Hematopoietic multipotent progenitor cell treated with erythropoietin and hydrocortisone succinate and interleukin-3 and kit ligand, for 6 days (in vitro differentiated cells): Measurements from ENCODE around the gene NFE2L1.
"Not testable (repeated sequence)": the region's sequence is repeated elsewhere in the genome, so short reads cannot be mapped to it uniquely, and the experiment has no call there.

Experiments used
- DNase-seq: peaks from one replicate; pipeline ENCODE4 v3.0.0-alpha.2; 2015

Gene NFE2L1

GRCh38 chr17:48048384-48049126, 396 bp downstream of the NFE2L1 start:
- peak; percentile 92 for DNase-seq

- DNase-seq: no peak
Measured at GRCh38 chr17:48051283-48051682, 3.1 kb downstream of the NFE2L1 start.

GRCh38 chr17:48051706-48052486, 3.7 kb downstream of the NFE2L1 start:
- DNase-seq: peak; percentile 96

DNA sequence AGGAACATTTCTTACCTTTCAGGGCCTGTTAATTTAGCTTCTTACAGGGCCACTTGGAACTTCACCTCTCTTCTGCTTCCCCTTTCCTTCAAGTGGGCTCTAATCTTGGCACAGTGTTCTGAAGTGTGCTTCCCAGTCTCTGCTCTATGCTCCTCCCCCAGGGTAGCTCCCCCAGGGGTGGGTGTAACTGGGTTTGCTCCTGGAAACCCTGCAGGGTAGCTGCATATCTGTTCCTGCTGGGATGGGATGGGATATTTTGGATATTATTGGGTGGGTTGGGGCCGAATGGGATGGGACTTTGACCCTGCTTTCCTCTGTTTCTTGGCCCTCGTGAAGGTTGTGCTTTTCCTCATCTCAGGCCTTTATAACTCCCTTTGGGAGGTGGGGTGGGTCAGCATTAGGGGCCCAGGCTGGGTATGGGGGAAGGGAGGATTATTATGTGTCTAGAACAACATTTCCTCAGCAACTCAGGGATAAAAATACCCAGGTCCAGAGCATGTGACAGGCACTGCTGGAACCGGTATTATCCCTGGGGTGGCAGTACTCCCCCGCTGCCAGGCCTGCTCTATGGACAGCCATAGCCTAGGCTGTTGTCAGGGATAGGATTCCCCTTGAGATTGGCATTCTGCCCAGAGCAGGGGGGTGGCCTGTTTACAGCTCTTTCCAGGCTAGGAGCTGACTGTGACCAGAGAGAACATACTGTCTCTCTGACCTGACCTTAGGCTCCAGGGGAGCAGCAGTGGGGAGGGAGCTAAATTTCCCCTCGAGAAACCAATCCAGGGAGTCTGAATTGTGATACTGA, 5.0 kb downstream of the NFE2L1 start:
- DNase-seq: peak; percentile 63

GRCh38 chr17:48053758-48054237, 5.6 kb downstream of the NFE2L1 start:
- no peak for DNase-seq

GRCh38 chr17:48054238-48055185, 6.4 kb downstream of the NFE2L1 start:
- DNase-seq: no peak

DNA sequence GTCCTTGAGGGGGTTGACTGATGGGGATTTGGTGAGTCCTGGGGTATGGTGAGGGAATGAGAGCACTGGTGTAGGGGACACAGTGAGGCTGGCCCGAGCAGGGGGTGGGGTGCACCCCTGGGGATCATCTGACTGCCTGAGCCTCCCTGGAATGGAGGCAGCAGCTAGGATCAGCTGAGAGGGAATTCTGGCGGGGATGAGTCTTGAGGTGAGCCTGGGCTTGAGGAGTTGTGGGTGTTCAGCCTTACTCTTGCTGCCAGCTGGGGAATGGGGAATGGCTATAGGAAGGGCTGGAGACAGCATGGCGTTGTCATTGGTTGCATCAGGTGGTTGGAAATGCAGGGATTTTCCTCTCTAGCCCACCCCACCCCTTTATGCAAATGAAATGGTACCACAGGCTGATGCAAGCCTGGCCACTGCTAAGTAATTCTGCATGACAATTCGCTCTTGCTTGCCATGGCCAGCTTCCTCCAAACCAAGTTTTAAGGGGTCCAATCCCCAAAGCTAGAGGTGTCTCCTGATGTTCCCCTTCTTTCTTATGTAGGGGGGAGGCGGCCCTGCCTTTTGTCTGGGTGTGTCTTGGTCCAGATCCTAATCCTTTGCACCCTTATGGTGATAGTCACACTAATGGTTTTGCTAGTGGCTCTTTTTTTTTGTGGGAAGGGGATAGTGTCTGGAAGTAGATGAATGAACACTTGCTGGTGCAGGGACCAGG, 7.5 kb downstream of the NFE2L1 start:
- DNase-seq: no peak

- no peak for DNase-seq
Measured at GRCh38 chr17:48056246-48056745, 8.1 kb downstream of the NFE2L1 start.

DNA sequence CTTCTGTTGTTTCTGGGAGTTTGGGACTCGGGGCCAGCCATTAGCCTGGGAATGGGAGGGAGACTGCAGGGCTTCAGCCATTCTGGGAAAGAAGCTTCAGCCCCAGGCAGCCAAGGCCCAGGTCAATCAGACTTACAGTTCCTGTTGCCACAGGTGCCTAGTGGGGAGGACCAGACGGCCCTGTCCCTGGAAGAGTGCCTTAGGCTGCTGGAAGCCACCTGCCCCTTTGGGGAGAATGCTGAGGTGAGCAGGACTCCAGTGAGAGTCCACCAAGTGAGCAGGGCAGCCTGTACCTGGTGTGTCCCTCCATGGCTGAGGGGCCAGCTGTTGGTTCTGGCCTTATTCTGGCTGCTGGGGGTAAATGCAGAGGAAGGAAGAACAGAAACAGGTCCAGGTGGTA, 8.7 kb downstream of the NFE2L1 start:
- no peak for DNase-seq

- no peak for DNase-seq
Measured at GRCh38 chr17:48057626-48058025, 9.5 kb downstream of the NFE2L1 start.

- DNase-seq: no peak
Measured at GRCh38 chr17:48058393-48059124, 10.4 kb downstream of the NFE2L1 start.

DNA sequence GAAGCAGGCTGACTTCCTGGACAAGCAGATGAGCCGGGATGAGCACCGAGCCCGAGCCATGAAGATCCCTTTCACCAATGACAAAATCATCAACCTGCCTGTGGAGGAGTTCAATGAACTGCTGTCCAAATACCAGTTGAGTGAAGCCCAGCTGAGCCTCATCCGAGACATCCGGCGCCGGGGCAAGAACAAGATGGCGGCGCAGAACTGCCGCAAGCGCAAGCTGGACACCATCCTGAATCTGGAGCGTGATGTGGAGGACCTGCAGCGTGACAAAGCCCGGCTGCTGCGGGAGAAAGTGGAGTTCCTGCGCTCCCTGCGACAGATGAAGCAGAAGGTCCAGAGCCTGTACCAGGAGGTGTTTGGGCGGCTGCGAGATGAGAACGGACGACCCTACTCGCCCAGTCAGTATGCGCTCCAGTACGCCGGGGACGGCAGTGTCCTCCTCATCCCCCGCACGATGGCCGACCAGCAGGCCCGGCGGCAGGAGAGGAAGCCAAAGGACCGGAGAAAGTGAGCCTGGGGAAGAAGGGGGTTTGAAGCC, 11.0 kb downstream of the NFE2L1 start:
- no peak for DNase-seq

DNA sequence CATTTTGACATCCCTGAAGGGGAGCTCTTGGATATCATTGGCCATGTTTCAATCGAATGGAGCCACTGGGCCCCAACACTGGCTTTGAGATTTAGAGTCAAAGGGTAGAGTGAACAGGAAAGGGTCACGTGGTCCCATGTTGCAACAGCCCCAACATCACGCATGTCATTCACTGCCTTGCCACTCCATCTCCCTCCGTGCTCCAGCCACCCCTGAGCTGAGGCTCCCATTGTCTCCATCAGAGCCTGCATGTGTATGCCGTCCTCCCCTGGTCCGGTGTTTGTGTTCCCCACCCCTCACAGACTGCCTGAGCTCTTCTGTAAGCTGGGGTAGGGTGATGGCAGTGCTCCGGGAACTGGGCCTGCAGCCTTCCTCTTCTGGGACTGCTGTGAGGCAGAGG, 12.1 kb downstream of the NFE2L1 start:
- no peak for DNase-seq

DNA sequence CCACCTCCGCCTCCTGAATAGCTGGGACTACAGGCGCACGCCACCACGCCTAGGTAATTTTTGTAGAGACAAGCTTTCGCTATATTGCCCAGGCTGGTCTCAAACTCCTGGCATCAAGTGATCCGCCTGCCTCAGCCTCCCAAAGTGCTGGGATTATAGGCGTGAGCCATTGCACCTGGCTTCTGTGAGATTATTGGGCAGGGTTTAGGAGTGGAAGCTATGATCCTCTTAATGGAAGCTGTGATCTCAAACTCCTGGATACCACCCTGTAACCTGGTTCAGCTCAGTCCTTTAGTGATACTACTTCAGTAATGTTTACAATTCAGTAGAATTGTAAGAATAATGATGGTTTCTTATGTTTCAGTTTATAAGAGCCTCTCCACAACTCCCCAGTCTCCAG, 14.1 kb downstream of the NFE2L1 start:
- DNase-seq: no peak

DNA sequence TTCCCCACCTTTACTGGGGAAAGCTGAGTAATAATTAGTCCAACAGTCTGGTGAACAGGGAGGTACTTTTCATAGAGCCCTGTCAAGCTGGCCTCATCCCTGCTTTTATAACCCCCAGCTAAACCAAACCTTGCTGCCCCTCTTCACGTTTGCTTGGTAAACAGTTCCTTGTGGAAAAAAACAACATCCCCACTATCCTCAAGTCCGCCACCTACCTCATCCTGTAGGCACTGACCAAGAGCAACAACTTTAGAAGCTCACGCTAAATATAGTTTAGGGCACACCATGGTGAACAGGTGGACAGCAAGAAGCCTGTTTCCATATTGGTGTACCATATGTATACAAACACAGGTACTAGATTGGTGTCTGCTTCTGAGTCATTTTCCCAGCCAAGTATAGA, 16.5 kb downstream of the NFE2L1 start:
- DNase-seq: no peak

DNA sequence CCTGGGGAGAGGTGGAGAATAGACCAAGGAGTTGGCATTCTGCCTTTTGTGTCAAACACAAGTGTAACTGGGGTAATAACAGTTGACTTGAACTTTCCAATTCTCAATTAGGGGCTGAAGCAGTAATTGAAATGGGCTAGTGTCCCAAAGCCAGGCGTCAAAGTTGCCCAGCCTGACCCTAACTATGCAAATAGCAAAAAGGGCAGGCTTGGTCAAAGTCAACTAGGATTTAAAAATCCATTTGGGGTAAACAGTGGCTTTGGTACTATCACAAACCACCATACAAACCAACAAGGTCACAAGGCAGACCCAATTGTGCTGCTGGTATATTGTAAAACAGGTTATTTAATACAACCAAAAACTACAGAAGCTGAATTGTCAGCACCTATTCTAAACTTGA, 18.0 kb downstream of the NFE2L1 start:
- DNase-seq: no peak

DNA sequence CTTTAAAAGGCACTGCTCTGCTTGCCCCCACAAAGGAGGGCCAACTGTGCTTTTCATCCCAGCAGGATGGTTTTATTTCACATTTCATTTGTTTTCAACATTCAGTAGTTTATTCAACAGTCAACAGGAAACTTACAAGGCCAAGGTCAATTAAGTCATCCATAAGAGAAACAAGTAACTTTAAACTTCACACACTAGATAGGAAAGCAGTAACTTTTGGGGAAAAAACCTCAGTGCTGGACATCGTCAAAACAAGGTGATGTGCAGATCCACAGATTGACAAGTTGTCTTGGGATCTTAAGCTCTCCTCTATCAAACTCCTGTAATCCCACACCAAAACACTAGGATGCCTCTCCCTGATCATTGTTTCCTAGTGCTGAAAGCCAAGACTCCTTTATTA, 18.5 kb downstream of the NFE2L1 start:
- DNase-seq: no peak

GRCh38 chr17:48067245-48067644, 19.1 kb downstream of the NFE2L1 start:
- no peak for DNase-seq

GRCh38 chr17:48067808-48068207, 19.6 kb downstream of the NFE2L1 start:
- not testable (repeated sequence) for DNase-seq

GRCh38 chr17:48068491-48068961, 20.4 kb downstream of the NFE2L1 start:
- peak; percentile 51 for DNase-seq
